ENCODE data around the gene TOP1. TPM values are rescaled to one million over a fixed set of nuclear protein-coding genes. Genes with fewer than 3 reads are reported as not detected.

Gene TOP1
- total RNA-seq, 1 donor from 2014 or later = 58.9 TPM

DNA sequence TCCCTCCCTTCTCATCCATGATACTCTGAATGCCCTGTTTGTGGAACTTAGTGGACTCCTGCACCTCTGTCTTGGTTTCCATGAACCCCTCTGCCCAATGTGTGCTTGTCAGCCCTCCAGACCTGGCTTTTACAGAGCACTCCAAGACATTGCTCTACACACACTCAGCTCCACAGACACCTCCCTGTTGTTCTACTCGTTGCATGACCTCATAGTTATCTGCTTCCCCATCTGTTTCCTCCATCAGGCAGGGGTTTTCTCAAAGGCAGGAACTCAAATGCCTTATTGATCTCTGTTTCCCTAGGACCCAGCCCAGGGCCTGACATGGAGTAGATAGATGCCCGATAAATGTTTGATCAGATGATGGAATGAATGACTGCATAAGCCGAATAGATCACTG, 122.0 kb downstream of the TOP1 start:
- H3K4me3 ChIP-seq = no peak overlapping the region
- H2AFZ ChIP-seq (replicated peaks) = no peak overlapping the region
- H3K9me3 ChIP-seq (ENCODE audit: low read depth) = no peaks in the 10 kb centered on the region
- H3K4me2 ChIP-seq = no peak overlapping the region
- Mint-ChIP-seq H3K36me3 (peaks cover 24% of the 10 kb centered on the region), H3K4me1 (peaks cover 27% of the 10 kb centered on the region), H3K27ac (peak overlapping the region; percentile 34), H3K27me3 (ENCODE audit: insufficient read depth, low read depth) (peaks cover 8% of the 10 kb centered on the region), H3K9me3 (no peaks in the 10 kb centered on the region), H3K4me3 (no peak overlapping the region)
- H3F3A ChIP-seq (ENCODE audit: low read depth) = no peaks in the 10 kb centered on the region
- peaks cover 100% of the 10 kb centered on the region for H4K20me1 ChIP-seq (ENCODE audit: low read depth)
- DNase-seq (ENCODE audit: low spot score) = no peak
- peaks cover 100% of the 10 kb centered on the region for H3K79me2 ChIP-seq (ENCODE audit: low read depth)
- H3K36me3 ChIP-seq = no peaks in the 10 kb centered on the region
- no peak overlapping the region for H3K9ac ChIP-seq
- no peaks in the 10 kb centered on the region for H3K4me1 ChIP-seq
- H3K27me3 ChIP-seq = no peaks in the 10 kb centered on the region
- TF ChIP-seq EZH2 (IDR thresholded peaks at IDR 0.05) (no peak), EZH2phosphoT487 (IDR thresholded peaks at IDR 0.05) (no peak)
- TF ChIP-seq, protein P1, sequence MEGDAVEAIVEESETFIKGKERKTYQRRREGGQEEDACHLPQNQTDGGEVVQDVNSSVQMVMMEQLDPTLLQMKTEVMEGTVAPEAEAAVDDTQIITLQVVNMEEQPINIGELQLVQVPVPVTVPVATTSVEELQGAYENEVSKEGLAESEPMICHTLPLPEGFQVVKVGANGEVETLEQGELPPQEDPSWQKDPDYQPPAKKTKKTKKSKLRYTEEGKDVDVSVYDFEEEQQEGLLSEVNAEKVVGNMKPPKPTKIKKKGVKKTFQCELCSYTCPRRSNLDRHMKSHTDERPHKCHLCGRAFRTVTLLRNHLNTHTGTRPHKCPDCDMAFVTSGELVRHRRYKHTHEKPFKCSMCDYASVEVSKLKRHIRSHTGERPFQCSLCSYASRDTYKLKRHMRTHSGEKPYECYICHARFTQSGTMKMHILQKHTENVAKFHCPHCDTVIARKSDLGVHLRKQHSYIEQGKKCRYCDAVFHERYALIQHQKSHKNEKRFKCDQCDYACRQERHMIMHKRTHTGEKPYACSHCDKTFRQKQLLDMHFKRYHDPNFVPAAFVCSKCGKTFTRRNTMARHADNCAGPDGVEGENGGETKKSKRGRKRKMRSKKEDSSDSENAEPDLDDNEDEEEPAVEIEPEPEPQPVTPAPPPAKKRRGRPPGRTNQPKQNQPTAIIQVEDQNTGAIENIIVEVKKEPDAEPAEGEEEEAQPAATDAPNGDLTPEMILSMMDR (IDR thresholded peaks at IDR 0.05) = no peak
- no peak overlapping the region for H3K27ac ChIP-seq

DNA sequence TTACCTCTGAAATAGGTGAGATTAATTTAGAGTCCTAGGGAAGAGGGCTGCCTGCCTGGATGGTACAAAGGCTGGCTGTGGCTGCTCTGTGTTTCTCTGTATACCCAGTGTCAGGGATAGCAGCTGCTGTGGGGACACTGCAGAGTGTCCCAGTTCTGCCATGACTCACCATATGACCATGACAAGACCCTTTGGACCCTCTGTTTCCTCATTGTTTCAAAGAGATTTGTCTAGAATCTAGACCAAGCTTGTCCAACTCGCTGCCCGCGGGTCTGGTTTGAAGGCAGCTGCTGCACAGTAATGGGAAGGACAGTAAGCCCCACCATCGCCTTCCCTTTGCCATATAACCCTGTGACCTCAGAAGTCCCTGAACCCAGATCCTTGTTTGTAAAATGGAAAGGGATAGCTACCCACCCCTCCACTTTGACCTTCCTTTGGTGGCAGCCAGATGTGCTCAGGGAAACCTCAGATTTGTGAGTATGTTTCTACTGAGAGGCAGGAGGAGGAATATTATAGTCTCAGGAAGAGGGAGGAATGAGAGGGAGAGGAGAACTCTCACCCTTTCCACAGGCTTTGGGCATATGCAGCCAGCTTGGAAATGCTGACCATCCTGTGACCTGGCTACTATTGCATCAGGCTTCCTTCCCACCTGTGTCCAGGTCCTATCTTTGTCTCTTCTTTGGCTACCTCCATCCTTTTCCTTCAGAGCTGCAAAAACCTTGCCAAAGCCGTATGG, 122.7 kb downstream of the TOP1 start:
- H3K27ac ChIP-seq = no peak overlapping the region
- H4K20me1 ChIP-seq (ENCODE audit: low read depth) = peaks cover 100% of the 10 kb centered on the region
- no peaks in the 10 kb centered on the region for H3K9me3 Mint-ChIP-seq

GRCh38 chr20:41152108-41152757, 123.6 kb downstream of the TOP1 start:
- H3K36me3 ChIP-seq = no peaks in the 10 kb centered on the region
- Mint-ChIP-seq H3K4me3 (peak overlapping the region; percentile 30), H3K36me3 (peaks cover 18% of the 10 kb centered on the region), H3K27me3 (ENCODE audit: insufficient read depth, low read depth) (peaks cover 8% of the 10 kb centered on the region), H3K9me3 (no peaks in the 10 kb centered on the region), H3K27ac (no peak overlapping the region), H3K4me1 (peaks cover 26% of the 10 kb centered on the region)
- no peaks in the 10 kb centered on the region for H3K9me3 ChIP-seq (ENCODE audit: low read depth)
- H3K9ac ChIP-seq = no peak overlapping the region
- no peaks in the 10 kb centered on the region for H3F3A ChIP-seq (ENCODE audit: low read depth)
- peaks cover 100% of the 10 kb centered on the region for H3K79me2 ChIP-seq (ENCODE audit: low read depth)
- no peak overlapping the region for H3K4me3 ChIP-seq
- no peak for DNase-seq (ENCODE audit: low spot score)
- H3K27me3 ChIP-seq = no peaks in the 10 kb centered on the region
- H4K20me1 ChIP-seq (ENCODE audit: low read depth) = peaks cover 100% of the 10 kb centered on the region
- H3K27ac ChIP-seq = no peak overlapping the region
- H3K4me2 ChIP-seq = no peak overlapping the region
- no peaks in the 10 kb centered on the region for H3K4me1 ChIP-seq
- no peak overlapping the region for H2AFZ ChIP-seq (replicated peaks)
- TF ChIP-seq EZH2phosphoT487 (IDR thresholded peaks at IDR 0.05) = no peak
- TF ChIP-seq, protein P1 (IDR thresholded peaks at IDR 0.05) = no peak
- TF ChIP-seq EZH2 (IDR thresholded peaks at IDR 0.05) = no peak

More for the DNA sequence above, 122.7 kb downstream of the TOP1 start:
- H3K36me3 ChIP-seq = no peaks in the 10 kb centered on the region
- Mint-ChIP-seq H3K36me3 (peaks cover 23% of the 10 kb centered on the region), H3K4me3 (no peak overlapping the region), H3K4me1 (peaks cover 27% of the 10 kb centered on the region), H3K27me3 (ENCODE audit: insufficient read depth, low read depth) (peaks cover 8% of the 10 kb centered on the region), H3K27ac (no peak overlapping the region)
- H3K4me3 ChIP-seq = no peak overlapping the region
- H3K27me3 ChIP-seq = no peaks in the 10 kb centered on the region
- H3K9ac ChIP-seq = no peak overlapping the region
- no peaks in the 10 kb centered on the region for H3K9me3 ChIP-seq (ENCODE audit: low read depth)
- peaks cover 100% of the 10 kb centered on the region for H3K79me2 ChIP-seq (ENCODE audit: low read depth)
- H3K4me2 ChIP-seq = no peak overlapping the region
- H3F3A ChIP-seq (ENCODE audit: low read depth) = no peaks in the 10 kb centered on the region
- no peak for TF ChIP-seq EZH2phosphoT487 (IDR thresholded peaks at IDR 0.05)
- TF ChIP-seq EZH2 (IDR thresholded peaks at IDR 0.05) = no peak
- TF ChIP-seq, protein P1 (IDR thresholded peaks at IDR 0.05) = no peak
- no peaks in the 10 kb centered on the region for H3K4me1 ChIP-seq
- H2AFZ ChIP-seq (replicated peaks) = no peak overlapping the region
- no peak for DNase-seq (ENCODE audit: low spot score)

Measured in neural progenitor cell (in vitro differentiated cells).